ENCODE measurements around the gene DRGX. TPM values are rescaled to one million over a fixed set of nuclear protein-coding genes. Genes with fewer than 3 reads are reported as not detected.

Gene DRGX
- total RNA-seq, 2 donors from 2014 or later: not detected

DNA sequence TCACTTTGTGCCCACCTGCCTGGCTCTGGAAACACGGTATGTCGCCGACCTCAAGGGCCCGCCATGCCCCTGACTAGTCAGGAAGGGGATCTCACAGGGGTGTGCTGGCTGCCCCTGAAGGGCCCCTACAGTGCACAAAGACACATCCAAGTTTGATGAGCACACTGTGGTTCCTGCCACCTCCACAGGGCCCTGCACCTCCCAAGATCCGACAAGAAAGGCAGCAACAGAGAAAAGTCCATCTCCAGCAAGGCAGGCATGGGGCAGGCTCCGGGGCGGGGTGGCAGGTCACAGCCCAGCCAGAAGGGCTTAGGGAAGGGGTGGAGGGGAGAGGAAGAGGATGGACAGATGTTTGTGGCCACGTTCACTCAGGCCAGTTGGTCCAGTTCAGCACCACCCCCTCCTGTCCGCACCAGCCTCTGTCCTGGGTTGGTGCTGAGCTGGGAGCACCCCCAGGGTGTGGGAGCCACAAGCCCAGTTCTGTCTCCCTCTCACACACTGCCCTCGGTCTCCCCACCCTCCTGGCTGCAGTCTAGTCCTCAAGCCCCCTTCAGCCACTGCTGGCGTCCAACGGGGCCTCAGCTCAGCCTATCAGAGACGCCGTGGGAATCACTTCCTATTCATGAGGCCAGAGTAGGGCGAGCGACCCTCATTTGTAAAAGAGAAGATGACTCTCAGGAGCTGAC is 11.5 kb downstream of the DRGX start:
- ATAC-seq (replicated peaks in 1 of 2): no peak
- Mint-ChIP-seq H3K4me3 (no peak overlapping the region), H3K27ac (no peak overlapping the region), H3K9me3 (no peaks in the 10 kb centered on the region), H3K4me1 (ENCODE audit: low read depth) (no peaks in the 10 kb centered on the region), H3K27me3 (ENCODE audit: low read depth) (peaks cover 10% of the 10 kb centered on the region), H3K36me3 (ENCODE audit: insufficient read depth in 2 of 2) (no peaks in the 10 kb centered on the region)
- no peak for DNase-seq

DNA sequence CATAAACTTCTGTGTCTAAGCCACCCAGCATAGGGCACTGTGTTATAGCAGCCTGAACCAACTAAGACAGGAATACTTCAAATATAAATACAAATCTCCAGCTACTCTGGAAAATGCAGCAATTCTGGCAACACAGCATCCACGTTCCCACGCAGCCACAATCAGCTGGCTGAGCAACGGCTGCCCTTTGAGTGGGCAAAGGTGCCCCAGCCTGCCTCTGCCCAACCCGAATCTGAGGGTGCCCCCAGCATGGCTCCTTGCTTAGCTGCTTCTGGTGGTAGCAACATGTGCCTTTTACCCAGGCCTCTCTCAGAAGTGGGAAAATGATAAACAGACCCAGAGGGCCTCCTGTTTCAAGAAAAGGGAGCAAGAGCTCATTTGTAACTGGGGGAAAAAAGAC is 12.0 kb downstream of the DRGX start:
- Mint-ChIP-seq H3K9me3 (no peaks in the 10 kb centered on the region), H3K27me3 (ENCODE audit: low read depth) (peaks cover 4% of the 10 kb centered on the region), H3K36me3 (ENCODE audit: insufficient read depth in 2 of 2) (no peaks in the 10 kb centered on the region), H3K4me3 (no peak overlapping the region), H3K4me1 (ENCODE audit: low read depth) (no peaks in the 10 kb centered on the region), H3K27ac (no peak overlapping the region)
- DNase-seq: no peak
- ATAC-seq (replicated peaks in 1 of 2): no peak

DNA sequence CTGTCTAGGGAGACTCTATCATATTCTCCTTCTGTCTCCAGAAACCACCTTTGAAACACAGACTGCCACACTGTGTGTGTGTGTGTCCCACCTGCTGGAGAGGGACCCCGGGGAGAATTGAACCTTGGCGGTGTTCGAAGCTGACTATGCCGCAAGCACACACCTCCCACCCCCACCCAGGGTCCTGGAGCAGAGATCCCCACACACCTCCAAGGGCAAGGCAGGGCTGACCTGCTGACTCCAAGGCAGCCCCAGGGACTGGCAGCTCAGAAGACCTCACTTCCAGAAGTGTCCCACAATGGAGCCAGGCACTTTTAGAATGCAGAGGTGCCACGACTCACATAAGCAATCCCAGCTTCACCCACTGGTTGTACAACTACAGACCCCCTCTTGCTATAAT is 13.1 kb downstream of the DRGX start:
- ATAC-seq (replicated peaks in 1 of 2) (no peak), DNase-seq (no peak)
- H3K27ac Mint-ChIP-seq: no peak overlapping the region
- H3K9me3 Mint-ChIP-seq: no peaks in the 10 kb centered on the region
- H3K4me3 Mint-ChIP-seq: no peak overlapping the region
- H3K4me1 Mint-ChIP-seq (ENCODE audit: low read depth): no peaks in the 10 kb centered on the region
- no peaks in the 10 kb centered on the region for H3K27me3 Mint-ChIP-seq (ENCODE audit: low read depth)
- no peaks in the 10 kb centered on the region for H3K36me3 Mint-ChIP-seq (ENCODE audit: insufficient read depth in 2 of 2)

DNA sequence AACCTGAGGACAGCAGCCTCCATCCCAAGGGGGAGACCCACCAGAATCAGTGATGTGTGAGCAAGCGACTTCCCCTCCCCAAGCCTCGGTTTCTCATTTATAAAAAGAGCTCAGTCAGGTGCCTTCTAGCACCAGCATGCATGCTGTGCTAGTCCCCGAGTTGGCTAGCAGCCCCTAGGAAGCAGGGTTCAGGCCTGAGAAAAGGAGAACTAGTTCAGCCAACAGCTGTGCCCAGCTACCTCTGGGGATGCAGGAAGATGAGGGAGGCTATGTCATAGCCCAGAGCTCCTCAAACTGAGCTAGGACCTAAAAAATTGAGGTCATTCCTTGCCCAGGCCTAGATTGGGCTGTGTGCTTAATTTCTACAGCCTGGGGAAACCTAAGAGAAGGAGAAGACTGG is 13.7 kb downstream of the DRGX start:
- Mint-ChIP-seq H3K9me3 (no peaks in the 10 kb centered on the region), H3K36me3 (ENCODE audit: insufficient read depth in 2 of 2) (no peaks in the 10 kb centered on the region), H3K27ac (no peak overlapping the region), H3K4me3 (no peak overlapping the region), H3K4me1 (ENCODE audit: low read depth) (no peaks in the 10 kb centered on the region), H3K27me3 (ENCODE audit: low read depth) (no peaks in the 10 kb centered on the region)
- ATAC-seq (replicated peaks in 1 of 2) (no peak), DNase-seq (no peak)

DNA sequence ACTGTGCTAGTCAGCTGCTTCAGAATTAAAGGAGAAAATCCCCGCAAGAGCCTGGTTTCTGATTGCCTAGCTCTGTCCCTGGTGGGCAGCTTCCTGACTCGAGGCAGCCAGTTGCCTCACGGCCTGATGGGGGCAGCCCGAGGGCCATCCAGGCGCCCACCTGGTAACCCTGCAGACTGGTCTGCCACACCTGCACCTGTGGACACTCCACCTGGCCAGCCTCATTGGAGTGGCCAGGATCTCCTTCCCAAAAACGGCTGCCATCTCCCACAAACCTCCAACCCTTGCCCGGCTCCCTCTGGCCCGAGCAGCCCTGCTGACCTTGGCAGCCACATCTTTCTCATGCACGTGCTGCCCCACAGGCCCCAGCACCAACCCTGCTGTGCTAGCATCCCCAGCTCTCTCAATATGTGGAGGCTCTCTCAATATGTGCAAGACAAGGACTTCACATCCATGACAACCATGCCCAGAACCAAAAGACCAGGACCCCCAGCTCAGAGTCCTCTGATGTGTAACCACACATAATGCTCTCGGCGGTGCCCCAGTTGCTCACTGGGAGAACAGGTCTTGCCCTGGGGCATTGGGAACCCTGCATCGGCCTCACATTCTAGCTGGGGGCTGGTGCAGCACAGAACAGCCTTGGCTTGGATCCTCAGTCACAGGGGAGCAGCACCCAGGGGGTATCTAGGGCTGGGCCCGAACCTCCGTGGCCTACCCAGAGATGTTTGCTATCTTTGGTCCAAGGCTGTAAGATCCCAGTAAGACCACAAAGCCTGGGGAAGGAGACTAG is 14.6 kb downstream of the DRGX start:
- H3K4me3 Mint-ChIP-seq: no peak overlapping the region
- no peaks in the 10 kb centered on the region for H3K36me3 Mint-ChIP-seq (ENCODE audit: insufficient read depth in 2 of 2)
- no peaks in the 10 kb centered on the region for H3K4me1 Mint-ChIP-seq (ENCODE audit: low read depth)
- no peak for DNase-seq
- no peaks in the 10 kb centered on the region for H3K9me3 Mint-ChIP-seq
- H3K27ac Mint-ChIP-seq: no peak overlapping the region
- H3K27me3 Mint-ChIP-seq (ENCODE audit: low read depth): no peaks in the 10 kb centered on the region
- no peak for ATAC-seq (replicated peaks in 1 of 2)

DNA sequence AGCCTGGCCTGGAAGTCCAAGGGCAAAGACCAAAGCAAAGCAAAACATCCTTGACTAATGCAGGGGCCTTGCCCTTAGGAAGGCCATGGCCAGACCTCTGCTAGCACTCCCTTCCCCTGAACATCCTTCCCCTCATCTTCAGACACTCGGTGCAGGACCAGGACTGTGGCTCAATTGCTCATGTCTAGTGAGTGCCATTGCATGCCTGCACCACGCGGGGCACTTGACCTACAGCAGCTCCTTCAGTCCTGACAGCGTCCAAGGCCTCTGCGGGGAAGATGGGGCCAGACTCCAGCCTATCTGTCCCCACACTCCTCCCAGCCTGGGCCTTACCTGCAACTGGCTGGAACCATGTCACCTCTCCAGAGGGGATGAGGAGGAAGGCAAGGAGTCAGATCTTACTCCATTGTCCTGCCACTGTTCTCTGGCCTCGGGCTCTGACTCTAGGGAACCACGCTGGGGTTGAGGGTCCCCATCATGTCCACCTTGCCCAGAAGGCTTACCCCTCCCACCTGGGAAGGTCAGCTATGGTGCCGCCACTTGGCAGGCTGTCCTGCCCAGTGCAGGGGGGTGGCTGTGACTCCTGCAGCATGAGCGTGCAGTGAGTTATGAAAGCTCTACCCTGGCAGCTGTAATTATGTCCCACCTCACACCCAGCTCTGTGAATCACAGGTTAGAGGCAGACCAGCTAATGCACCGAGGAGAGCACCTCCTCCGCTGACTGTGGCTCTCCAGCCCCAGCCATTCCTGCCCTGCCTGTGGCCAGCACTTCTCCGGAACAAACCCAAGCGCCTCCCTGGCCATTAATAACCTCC is 16.1 kb downstream of the DRGX start:
- DNase-seq (no peak), ATAC-seq (replicated peaks in 1 of 2) (no peak)
- Mint-ChIP-seq H3K4me3 (no peak overlapping the region), H3K9me3 (no peaks in the 10 kb centered on the region), H3K27me3 (ENCODE audit: low read depth) (no peaks in the 10 kb centered on the region), H3K27ac (no peak overlapping the region), H3K36me3 (ENCODE audit: insufficient read depth in 2 of 2) (no peaks in the 10 kb centered on the region), H3K4me1 (ENCODE audit: low read depth) (no peaks in the 10 kb centered on the region)

DNA sequence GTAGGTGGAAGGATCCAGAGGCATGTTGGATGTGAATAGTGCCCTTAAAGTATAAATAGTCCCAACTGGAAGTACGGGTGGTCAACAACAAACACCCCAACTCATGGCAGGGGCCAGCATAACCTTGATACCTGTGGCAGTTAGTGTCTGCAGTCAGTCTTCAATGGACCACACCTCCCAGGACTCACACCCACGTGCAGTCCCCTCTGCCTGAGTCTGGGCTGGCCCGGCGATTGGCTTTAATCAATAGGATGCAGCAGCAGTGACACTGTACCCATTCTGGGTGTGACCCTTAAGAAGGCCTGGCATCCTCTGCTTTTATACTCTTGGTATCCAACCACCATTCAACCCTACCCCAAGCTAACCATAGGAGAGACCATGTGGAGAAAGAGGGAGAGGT is 18.6 kb downstream of the DRGX start:
- Mint-ChIP-seq H3K4me1 (ENCODE audit: low read depth) (no peaks in the 10 kb centered on the region), H3K4me3 (no peak overlapping the region), H3K9me3 (no peaks in the 10 kb centered on the region), H3K36me3 (ENCODE audit: insufficient read depth in 2 of 2) (no peaks in the 10 kb centered on the region), H3K27me3 (ENCODE audit: low read depth) (no peaks in the 10 kb centered on the region), H3K27ac (no peak overlapping the region)
- no peak for ATAC-seq (replicated peaks in 1 of 2)
- DNase-seq: no peak

DNA sequence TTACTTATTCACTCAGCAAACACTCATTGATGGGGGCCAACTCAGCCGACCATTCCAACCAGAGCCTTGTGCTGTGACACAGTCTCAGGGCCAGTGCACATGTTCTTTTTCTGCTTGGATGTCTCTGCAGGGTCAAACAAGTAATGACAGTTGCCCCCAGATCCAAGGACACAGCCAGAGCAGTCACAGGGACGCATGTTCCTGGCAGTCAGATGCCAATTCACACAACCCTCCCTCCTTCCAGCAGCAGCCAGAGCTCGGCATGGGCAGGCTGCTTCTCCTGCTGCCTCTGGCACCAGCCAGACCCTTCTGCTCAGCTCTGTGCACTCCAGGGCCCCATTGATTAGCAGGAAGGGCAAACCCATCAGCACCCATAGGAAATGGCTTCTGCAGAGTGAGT is 20.3 kb downstream of the DRGX start:
- H3K4me3 Mint-ChIP-seq: no peak overlapping the region

DNA sequence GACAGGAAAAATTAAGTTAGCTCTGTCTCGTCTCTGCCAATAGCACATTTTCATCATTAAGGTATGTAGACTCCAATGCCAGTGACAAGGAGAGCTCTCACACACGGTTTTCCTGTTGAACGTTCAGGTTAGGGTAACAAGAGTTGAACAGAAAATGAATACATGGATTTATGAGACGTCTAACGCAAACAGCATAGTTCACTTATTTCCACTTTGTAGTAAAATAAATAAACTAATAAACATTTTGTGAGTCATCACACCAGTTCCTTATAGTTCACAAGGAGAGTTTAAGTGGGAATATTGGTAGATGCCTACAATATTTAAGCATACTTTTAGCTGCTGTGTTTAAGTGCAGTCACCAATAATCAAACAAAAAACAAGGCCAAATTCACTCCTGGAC is 21.1 kb downstream of the DRGX start:
- Mint-ChIP-seq H3K4me3 (no peak overlapping the region), H3K27ac (no peak overlapping the region), H3K9me3 (no peaks in the 10 kb centered on the region), H3K36me3 (ENCODE audit: insufficient read depth in 2 of 2) (no peaks in the 10 kb centered on the region), H3K4me1 (ENCODE audit: low read depth) (no peaks in the 10 kb centered on the region), H3K27me3 (ENCODE audit: low read depth) (no peaks in the 10 kb centered on the region)
- DNase-seq (no peak), ATAC-seq (replicated peaks in 1 of 2) (no peak)

More for the DNA sequence above, 20.3 kb downstream of the DRGX start:
- Mint-ChIP-seq H3K36me3 (ENCODE audit: insufficient read depth in 2 of 2) (no peaks in the 10 kb centered on the region), H3K9me3 (no peaks in the 10 kb centered on the region), H3K4me1 (ENCODE audit: low read depth) (no peaks in the 10 kb centered on the region), H3K27me3 (ENCODE audit: low read depth) (no peaks in the 10 kb centered on the region), H3K27ac (no peak overlapping the region)
- ATAC-seq (replicated peaks in 1 of 2) (no peak), DNase-seq (no peak)

DNA sequence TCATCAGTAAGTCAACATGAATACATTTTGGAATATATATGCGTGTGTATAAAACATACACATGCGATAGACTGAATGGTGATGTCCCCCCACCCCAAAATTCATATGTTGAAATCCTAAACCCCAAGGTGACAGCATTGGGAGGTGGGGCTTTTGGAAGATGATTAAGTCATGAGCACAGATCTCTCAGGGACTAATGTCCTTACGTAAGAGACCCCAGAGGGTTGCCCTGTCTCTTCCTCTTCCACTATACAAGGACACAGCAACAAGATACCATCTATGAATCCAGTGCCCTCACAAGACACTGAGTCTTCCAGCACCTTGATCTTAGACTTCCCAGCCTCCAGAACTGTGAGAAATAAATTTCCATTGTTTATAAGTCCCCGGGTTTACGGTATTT is 22.5 kb downstream of the DRGX start:
- Mint-ChIP-seq H3K27ac (no peak overlapping the region), H3K36me3 (ENCODE audit: insufficient read depth in 2 of 2) (no peaks in the 10 kb centered on the region), H3K4me1 (ENCODE audit: low read depth) (no peaks in the 10 kb centered on the region), H3K9me3 (no peaks in the 10 kb centered on the region), H3K27me3 (ENCODE audit: low read depth) (no peaks in the 10 kb centered on the region), H3K4me3 (no peak overlapping the region)
- no peak for DNase-seq
- ATAC-seq (replicated peaks in 1 of 2): no peak

DNA sequence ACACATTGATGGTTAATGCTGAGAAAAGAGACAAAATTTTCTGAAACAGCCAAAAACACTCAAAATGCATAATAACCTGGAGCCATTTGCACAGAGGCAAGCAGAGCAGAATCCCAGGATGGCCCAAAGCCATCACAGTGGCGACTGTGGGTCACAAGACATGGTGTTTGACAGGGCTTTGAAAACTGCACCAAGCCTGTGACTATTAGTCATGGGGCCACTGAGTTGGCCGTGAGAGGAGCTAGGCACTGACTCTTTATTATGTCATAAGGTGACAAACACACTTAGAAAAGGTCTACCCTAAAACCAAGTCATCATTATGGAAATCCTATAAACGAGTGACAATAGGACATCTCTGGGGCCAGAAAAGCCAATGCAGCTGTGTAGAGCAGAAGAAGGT is 23.9 kb downstream of the DRGX start:
- H3K4me1 Mint-ChIP-seq (ENCODE audit: low read depth): no peaks in the 10 kb centered on the region
- no peaks in the 10 kb centered on the region for H3K9me3 Mint-ChIP-seq
- no peaks in the 10 kb centered on the region for H3K27me3 Mint-ChIP-seq (ENCODE audit: low read depth)
- no peaks in the 10 kb centered on the region for H3K36me3 Mint-ChIP-seq (ENCODE audit: insufficient read depth in 2 of 2)
- no peak overlapping the region for H3K27ac Mint-ChIP-seq
- no peak overlapping the region for H3K4me3 Mint-ChIP-seq
- DNase-seq: no peak
- ATAC-seq (replicated peaks in 1 of 2): no peak

DNA sequence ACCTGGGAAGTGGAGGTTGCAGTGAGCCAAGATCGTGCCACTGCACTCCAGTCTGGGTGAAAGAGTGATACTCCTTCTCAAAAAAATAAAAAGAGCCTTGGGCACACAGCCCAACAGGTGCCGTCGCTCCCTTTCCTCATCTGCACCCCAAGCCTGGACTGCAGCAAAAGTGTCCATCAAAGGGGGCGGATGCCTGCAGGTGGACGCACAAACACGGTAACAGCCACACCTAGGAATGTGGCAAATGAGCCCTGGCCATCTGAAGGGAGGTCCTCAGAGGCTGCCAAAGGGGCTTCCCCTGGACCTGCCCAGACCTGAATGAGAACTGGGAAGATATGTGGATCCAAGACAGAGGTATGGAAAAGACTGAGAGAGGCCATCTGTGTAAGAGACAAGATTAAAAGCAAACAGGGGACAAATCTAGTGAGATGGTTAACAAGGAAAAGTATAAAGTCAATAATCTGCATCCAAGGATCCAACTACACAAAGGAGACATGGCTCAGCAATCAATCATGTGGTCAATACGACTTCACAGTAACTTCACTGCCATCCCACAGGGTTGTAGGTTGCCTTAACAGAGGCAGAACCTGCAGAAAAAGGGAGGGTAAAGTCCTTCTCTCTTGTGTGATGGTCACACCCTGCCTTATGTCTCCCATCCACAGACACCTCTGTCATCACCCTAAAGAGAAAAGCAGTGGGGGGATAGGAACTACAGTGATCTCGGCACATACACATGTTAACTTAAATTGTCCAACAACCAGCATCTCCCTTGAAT is 25.4 kb downstream of the DRGX start:
- H3K27ac Mint-ChIP-seq: no peak overlapping the region
- DNase-seq (no peak), ATAC-seq (replicated peaks in 1 of 2) (no peak)
- H3K4me3 Mint-ChIP-seq: no peak overlapping the region
- H3K4me1 Mint-ChIP-seq (ENCODE audit: low read depth): no peaks in the 10 kb centered on the region
- H3K9me3 Mint-ChIP-seq: no peaks in the 10 kb centered on the region
- H3K27me3 Mint-ChIP-seq (ENCODE audit: low read depth): no peaks in the 10 kb centered on the region
- no peaks in the 10 kb centered on the region for H3K36me3 Mint-ChIP-seq (ENCODE audit: insufficient read depth in 2 of 2)
